HPDE6-E6E7 (cell line): ENCODE data around the gene COL25A1.

Source experiments
- DNase-seq: peaks from one replicate; pipeline ENCODE4 v3.0.0; 2011; ENCODE audit warnings: missing footprints; ENCODE audit errors: extremely low spot score

COL25A1 gene

DNA sequence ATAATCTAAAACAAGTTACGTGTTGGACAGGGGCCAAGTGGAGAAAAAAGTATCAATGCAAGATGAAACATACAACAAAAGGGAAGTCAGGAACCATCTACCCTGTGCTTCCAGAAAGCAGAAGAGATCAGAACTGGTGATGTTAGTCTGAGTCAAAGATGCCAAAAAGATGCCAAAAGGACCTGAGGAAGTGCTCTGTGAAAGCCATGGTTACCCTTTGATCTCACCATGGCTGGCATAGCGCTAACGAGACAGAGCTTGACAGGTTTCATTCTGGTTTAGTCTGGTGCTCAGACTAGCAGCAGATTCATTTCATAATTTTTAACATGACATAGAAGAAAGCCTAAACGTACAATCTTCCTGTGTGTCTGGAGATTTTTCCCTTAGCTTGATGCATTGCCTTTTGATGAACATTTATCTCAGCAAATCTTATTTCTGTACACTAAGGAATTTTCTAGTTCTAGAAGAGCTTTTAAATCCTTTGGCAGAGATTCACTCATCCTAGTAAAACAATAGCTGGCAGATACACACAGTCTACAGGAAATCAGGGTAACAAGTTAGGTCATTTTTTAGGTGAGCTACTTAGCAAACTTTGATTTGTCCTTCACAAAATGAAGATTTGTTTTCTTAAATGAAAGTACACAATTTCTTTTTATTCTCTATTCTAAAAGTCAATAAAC is 87.7 kb downstream of the COL25A1 start:
- DNase-seq = no peak

DNA sequence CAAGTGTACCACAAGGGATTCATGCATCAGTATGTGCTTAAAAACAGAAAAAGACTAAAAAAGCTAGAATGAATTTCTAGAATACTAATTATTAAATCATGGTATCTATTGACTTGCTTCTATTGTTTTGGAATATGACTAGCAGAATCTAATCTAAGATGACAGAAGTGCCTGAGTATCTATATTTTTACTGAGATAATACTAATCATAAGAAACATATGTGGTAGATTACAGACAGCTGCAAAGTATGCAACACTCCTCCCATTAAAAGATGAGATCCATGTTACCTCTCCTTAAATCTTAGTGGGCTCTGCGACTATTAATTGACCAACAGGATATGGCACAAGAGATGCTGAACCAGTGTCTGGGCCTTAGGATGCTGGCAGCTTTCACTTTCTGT is 89.4 kb downstream of the COL25A1 start:
- DNase-seq = no peak

DNA sequence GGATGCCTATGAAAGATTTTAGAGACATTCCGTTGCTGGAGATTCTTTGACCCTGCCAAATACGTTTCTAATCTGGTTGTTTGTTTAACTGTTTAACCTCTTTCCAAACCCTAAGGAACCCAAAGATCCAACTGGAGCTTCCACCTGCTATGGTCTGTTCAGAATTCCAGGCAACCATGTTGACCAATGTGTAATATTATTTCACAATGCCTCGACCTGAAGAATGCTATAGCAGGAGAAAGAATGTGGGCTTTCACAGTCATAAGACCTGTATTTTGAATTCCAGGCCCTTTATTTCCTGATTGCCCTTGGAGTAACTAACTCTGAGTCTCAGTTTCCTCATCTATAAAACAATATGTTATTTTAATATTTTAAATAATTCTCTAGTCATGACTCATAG is 90.8 kb downstream of the COL25A1 start:
- DNase-seq = no peak

DNA sequence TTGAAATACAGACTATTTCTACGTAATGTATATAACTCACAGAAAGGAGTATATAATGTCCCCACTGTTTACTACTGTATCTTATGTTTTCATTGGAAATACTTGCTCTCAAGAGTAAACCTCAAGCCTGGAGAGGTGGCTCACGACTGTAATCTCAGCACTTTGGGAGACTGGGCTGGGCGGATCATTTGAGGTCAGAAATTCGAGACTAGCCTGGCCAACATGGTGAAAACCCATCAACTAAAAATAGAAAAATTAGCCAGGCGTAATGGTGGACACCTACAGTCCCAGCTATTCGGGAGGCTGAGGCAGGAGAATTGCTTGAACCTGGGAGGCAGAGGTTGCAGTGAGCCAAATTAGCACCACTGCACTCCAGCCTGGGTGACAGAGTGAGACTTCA is 92.8 kb downstream of the COL25A1 start:
- DNase-seq = no peak

DNA sequence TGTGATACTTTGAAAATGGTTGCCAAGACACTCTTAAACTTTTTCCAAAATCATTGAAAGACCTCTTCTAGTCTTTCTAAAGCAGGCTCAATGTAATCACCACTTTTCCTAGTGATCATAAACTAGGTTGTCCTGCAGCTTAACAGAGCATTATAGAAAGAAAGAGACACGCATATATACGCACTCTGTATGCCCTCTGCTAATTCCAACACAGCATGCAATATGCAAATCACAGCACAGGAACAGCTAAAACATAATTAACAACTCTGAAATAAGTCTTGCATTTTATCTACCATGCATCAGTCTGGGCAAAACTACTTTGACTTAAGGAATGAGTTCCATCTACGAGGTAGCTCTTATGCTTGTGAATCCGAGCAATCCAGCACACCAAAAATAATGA is 94.6 kb downstream of the COL25A1 start:
- DNase-seq = no peak

DNA sequence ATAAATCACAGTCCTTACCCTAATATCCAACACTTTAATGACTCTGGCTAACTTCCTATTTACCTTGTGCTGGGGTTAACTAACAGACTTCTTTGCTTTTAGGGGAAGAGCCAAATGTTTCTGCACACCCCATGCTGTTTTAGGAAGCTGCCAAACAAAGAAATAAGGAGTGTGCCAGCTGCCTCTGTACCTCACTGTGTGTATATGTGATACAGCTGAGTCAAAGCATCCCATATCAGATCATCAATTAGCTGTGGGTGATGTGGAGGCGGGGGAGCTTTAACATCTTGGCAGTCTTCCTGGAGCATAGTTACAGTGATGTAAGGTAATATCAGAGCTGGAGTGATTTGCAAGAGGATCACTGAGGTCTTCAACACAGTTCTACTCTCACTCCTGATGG is 95.4 kb downstream of the COL25A1 start:
- peak; percentile 10 for DNase-seq

DNA sequence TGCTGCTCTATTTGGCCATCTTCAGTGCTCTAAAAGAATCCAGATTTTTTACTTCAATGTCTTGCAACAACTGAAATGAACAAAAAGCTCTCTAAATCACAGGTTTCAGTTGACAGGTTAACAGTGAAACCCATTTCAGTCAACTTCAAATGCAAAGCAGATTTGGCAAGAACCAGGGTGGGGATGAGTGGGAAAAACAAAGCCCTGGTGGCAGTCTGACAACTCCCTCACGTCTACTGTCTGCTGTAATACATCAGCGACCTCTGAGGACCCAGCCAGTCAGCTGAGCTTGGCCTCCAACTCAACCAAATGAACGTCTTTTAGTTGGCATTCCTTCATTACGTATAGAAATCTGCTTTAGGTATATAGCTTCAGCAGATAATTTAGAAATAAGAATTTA is 95.8 kb downstream of the COL25A1 start:
- no peak for DNase-seq

DNA sequence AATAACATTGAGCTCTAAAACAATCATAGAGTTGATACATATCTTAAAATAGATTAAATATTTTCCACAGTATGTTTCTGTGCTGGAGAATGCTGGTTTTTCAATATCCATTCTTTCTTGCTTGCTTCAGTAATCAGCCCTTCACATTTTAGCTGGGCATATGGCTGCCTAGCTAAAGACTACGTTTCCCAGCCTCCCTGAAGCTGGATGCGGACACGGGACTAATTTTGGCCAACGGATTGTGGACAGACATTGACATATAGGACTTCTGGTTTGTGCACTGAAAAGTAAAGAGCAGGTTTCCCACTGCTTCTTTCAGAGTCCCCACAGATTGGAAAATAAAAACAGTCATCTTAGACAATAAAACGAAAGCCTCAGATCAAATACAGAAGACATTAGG is 97.3 kb downstream of the COL25A1 start:
- no peak for DNase-seq

DNA sequence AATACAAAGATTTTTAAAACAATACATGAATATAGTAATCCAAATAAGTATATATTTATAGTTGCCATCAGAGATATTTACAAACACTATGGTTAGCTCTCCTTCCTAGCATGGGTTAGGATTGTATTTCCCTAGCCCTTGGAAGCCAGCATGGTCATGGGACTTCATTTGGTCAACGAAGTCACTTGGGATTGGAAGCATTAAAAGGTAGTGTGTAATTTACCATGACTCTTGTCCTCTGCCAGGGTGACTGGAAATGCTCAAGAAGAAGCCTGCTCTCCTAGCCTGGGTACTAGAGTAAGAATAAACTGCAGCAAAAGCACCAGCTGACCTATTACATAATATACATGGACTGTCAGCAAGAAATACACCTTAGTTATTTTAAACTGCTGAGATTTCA is 102.9 kb downstream of the COL25A1 start:
- no peak for DNase-seq

DNA sequence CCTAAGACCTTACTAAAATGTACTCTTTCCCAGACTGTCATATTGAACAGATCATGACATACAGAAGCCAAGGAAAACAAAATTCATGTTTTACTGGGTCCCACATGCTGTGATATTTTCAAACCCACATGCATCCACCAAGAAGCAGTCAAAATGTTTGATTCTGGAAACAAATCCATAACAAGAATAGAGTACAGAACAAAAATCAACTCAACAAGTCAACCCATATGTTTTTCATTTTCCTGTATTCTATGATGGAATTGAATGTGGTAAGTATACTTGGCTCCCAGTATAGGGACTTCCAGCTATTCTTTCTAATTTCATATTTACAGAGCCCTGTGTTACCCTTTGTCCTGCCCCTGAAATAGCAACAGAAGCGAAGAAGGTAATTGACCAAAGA is 106.8 kb downstream of the COL25A1 start:
- DNase-seq = no peak

DNA sequence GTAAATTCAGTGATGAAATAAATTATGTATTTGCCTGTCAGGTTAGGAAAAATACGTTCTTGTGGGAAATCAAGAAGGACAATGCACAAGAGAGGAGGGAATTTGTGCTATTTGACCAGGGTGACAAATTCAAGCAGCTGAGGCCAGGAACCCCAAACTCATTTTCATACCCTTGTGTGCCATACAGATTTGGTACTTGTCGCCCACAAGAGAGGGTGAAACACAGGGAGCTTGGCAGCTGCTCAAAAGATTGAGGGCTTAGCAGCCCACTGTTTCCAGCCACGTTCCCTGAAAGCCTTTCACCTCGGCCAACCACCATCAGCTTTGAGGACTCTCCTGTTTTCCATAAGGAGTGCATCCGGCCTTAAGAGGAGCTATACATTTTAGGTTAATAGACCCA is 111.2 kb downstream of the COL25A1 start:
- DNase-seq = no peak

DNA sequence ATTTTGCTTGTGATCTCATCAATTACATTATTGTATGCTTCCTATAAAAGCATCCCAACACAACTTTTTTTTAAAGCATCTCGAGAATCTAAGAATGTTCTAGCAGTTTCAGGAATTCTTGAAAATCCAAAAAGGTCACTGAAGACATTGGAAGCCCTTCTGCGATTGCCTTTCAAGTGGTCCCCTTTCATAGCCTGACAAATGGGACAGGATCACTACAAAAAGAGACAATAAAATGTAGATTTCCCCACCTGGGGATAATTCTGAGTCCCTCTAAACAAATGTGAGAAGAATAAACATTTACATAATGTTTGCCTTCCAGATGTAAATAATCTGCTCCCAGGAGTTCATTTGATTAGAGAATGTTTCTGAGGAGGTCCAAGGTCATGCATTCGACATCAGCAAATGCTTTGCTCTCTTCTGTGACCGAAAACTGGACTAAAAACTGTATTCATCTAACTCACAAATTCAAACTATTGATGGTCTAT is 116.0 kb downstream of the COL25A1 start:
- DNase-seq = no peak

DNA sequence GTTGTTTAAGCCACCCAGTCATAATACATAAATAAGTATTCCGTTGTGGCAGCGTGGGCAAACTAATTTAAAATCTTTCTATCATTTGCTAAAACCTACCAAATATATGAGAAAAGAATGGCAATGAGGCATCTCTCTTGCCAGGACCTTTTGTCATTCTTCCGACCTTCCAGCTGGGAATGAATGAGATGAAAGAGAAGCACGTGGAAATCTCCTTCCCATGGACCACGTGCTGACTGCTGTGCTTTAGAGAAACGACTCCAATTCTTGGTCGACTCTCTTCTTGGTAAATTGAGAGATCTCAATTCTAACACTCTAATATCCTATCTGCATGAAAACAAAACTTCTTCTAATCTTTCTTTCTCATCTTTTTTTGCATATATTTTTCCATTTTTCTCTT is 116.5 kb downstream of the COL25A1 start:
- no peak for DNase-seq

DNA sequence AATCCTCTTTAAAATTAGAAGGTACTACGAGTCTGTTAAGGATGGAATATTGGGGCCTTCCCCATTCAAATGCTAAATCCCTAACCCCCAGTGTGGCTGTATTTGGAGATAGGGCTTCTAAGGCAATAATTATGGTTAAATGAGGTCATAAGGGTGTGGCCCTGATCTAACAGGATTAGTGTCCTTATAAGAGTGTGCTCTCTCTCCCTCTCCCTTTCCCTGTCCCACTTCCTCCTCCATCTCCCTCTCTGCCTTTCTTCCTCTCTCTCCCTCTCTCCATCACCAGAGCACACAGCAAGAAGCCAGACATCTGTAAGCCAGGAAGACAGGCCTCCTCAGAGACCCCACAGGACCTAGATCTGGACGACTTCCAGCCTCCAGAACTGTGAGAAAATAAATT is 116.9 kb downstream of the COL25A1 start:
- no peak for DNase-seq

DNA sequence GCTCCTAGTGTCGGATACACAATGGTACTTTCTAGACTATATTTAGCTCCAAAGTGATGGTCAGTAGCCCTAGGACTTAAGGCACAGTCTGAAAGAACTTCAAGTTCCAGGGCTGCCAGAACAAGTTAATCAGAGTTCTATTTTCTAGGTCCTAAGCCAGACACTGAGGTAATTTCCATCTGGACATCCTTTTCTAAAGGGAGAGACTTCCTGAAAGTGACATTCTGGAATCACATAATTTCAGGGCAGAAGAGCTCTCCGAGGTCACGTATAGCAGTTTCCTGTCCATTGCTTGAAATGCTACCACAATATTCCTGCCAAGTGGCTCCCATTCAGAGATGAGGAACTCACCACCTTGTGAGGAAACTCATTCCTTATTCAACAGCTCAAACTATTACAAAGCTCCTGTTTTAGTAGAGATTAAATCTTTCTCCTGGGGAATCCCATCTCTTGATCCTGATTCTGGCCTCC is 117.9 kb downstream of the COL25A1 start:
- no peak for DNase-seq

DNA sequence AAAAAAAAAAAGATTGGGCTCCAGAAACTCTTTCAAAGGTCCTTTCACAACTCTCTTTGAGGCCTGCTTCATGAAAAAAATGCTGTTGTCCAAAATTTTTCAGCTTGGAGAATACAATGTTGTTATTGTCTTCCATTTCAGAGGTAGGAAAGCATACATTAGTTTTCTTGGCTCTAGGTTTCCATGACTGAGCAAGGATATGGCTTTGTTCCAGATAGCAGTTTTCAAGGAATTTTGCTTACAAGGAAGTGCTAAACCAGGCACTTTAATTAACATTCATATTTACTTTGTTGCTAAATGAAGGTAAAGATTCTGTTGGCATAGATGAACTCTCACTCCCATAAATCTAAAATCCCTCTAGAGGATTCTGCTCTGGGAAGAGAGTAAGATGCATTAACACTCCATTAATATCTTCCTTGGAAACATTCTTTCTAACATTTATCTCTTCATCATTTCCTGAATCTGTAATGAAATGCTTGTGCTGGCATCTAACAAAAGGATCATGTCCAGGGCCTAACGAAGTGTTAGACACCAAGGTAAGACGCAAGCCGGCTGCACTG is 118.4 kb downstream of the COL25A1 start:
- no peak for DNase-seq

DNA sequence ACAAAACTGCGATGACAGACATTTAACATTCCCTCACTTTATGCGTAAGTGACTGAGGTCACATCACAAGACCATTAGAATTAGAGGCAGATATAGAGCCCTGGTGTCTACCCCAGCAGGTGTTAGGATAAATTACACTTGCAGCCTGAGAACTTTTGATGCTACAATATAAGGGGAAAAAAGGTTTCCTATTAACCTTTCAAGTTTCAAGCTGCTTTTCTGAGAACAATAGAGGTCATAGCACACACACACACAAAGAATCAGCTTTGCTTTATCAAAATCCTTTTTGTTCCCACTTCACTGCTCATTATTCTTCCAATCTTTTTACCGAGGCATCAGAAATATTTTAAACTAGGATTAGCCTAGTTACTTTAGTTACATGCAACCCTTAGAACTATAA is 119.8 kb downstream of the COL25A1 start:
- DNase-seq = no peak

DNA sequence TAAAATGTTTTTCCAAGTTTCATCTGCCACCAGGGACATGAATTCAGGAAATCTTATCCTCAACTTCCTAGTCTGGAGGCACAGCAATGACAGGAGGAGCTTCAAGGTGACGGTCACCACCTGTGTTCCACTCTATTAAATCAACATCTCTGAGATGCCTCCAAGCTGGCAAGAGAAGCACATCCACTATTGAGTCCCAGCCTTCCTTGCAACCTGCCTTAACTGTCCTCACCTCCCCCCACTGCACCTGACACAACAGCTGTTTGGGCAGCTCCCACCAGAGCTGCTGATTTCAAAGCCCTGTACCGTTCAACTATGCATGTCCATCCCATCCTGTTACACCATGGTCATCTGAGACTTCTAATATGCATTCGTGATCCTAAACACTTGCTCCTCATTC is 123.4 kb downstream of the COL25A1 start:
- no peak for DNase-seq

DNA sequence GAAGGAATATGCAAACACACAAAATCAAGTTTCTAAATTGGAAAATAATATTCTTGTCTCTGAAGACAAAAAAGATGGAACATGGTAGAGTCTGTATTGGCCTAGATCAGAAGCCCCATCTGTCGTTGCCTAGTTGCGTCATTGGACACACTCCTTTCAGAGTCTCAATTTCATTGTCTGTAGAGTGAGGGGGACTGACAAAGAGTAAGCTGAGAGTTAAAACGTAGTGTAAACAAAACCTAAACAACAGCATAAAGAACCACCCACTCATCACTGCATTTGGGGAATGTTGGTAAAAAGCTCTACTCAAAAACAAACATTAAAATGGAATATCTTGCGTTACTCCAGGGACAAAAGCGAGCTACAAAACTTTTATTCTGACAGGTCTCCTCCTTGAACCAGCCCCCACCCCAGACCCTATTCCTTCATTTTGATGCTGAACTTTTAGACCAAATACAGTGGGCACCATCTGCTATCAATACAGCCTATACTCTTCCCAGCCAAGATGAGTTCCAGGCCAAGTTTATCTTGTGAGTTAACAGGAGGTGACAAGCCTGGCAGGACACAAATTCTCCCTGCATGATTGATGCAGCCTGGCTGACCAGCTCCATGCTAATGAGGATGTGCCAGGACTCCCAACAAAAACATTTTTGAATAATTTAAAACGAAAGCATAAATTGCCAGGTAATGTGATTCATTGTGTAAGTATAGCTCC is 125.2 kb downstream of the COL25A1 start:
- DNase-seq = no peak

DNA sequence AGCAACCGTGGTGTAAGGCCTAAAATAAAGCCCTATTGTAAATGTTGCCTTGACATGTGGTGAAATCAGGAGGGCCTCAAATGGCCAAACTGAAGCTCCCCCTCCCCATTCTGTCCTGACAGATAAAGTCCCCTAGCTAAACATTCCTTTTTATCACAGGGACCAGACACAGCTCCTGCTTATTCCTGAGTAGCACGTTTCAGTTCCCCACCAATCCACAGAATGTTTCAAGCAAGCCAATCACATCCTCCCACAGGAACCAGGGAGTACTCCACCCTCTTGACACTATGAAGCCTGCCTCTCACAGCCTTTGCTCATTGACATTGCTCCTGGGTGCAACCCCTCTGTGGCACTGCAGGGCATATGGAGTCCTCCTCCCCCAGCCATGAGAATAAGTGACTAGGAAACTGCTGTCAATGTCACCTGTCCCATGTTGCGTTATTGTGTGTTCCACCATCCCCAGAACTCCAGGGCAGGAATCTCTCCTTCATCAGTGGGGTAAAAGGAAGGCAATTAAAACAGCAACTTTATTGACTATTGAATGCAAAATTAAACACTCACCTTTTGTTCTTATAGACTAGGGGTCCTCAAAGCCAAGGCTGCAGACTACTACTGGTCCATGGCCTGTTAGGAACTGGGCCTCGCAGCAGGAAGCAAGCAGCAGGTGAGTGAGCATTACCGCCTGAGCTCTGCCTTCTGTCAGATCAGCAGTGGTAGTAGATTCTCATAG is 128.1 kb downstream of the COL25A1 start:
- no peak for DNase-seq

DNA sequence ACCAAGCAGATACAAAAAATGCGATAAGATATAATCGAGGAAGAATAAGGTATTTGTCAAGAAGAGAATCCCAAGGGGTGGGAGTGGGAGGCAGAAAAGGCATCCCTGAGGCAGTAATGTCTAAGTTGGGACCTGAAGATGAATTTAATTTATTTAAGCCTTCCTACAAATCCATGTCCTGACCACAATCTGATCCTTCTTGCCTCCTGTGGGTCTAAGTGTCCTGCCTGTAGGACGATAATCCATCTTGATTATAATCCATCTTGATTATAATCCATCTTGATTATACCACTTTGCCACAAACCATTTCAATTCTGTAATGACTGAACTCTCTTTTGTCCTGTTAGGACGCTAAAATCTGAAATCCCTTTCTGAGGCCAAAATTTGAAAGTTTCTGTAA is 130.2 kb downstream of the COL25A1 start:
- no peak for DNase-seq

DNA sequence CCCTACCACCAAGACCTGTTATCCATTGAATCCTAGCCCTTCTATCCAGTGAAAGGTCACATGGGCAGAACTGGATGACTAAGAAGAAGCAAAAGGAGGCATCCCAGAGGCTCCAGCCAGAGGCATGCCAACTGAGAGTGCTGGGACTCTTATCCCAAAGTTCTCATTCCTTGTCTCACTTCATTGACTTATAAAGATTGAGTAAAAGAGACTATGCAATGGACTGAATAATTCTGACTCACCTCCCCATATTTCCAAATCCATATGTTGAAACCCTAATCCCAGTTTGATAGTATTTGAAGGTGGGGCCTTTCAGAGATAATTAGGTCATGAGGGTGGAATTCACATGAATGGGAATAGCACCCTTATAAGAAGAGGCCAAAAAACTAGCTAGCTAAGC is 131.4 kb downstream of the COL25A1 start:
- DNase-seq = no peak
